ENCODE data around the gene NUP133.

The NUP133 gene

DNA sequence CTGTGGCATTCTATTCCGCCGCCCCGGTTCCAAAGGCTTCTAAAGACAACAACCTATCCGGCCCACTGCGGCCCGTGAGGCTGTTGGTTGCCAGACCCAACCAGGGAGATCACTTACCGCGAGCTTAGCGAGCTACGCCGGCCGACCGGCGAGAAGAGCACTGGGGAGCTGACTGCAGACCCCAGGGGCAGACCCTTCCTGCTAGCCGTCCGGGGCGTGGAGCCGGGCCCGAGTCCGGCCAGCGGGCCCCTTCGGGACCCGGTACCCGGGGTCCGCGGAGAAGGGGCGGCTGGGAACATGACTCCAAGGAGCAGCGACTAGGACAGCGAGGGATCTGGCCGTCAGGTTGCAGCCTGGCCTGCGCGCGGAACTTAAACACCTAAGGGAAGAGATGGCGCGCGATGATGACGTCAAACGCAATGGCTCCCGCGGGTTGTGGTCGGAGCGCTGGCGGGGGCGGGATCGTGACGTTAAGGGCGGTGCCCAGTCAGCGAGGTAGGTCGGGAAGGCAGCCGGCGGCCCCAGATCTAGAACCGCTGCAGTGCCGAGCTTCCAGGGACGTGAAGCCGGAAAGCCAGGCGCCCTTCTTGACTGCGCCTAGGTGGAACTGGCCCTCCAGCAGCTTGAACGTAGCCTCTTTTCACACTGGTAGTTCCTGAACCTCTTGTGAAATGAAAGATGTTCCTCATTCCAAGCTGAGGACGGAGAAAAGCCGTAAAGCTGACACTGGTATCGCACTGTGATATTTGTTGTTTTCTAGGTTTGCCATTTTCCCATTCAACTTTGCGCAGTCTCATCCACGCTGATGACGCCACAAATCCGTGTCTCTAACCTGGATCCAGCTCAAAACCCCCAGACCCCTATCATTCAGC lies at the start of gene NUP133:
Gene NUP133, minus strand, starts transcription at position 391 of the 872 bp plus-strand sequence. Its CDS starts 92 bp downstream, at position 299.
- H3K27ac ChIP-seq (ENCODE audit: low read length) = peak within 1 kb of the TSS; percentile 96
- peak within 1 kb of the TSS; percentile 73 to 95 for H3K4me3 ChIP-seq (ENCODE audit: low read length in 2 of 2)
- H3K9ac ChIP-seq (ENCODE audit: low read length in 2 of 2) = peak within 1 kb of the TSS; percentile 97 to 98
- H3K36me3 ChIP-seq (ENCODE audit: control insufficient read depth in 2 of 2, insufficient read depth in 2 of 2, low read length in 2 of 2) = peaks cover 2 to 5% of the 10 kb centered on the region in 2 donors
- H3K9me3 ChIP-seq (ENCODE audit: control insufficient read depth in 2 of 2, low read length in 2 of 2) = no peaks in the 10 kb centered on the region
- no peaks in the 10 kb centered on the region for H3K27me3 ChIP-seq (ENCODE audit: control insufficient read depth in 1 of 2, insufficient read depth in 2 of 2, low read length in 2 of 2)
- H3K4me1 ChIP-seq (ENCODE audit: control insufficient read depth, insufficient read depth, low read length) = peaks cover 11% of the 10 kb centered on the region

DNA sequence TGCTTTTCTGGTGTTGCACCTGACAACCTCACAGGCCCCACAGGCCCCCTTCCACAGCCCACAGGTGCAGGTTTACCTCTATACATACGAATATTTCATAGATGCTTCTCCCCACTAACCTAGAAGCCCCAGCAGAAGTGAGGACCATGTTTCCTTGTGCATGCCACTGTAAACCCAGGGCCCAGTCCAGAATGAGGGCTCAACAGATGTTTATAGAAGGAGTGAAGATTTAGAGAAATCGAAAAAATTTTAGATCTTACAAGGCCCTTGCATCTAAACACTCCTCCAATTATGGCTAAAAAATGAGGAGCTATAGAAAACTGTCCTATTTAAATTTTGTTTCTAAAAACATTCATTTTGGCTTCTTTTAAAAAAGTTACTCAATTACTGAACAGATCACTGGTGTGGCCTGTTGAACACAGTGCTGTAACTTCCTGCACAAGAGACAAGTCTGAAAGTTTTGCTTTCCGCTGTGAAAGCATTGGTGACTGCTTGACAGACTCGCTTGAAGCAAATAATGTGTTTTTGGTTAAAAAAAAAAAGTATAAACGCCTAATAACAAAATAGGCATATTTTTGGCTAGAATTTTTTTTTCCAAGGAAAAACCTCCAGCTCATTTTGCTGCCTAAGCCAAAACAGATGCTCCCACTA lies 49.2 kb upstream of the NUP133 start:
- Histone ChIP-seq H3K9me3 (ENCODE audit: control insufficient read depth in 2 of 2, low read length in 2 of 2) (no peaks in the 10 kb centered on the region), H3K4me1 (ENCODE audit: control insufficient read depth, insufficient read depth, low read length) (peaks cover 31% of the 10 kb centered on the region), H3K4me3 (ENCODE audit: low read length in 2 of 2) (peak overlapping the region; percentile 76 to 85), H3K9ac (ENCODE audit: low read length in 2 of 2) (peak overlapping the region; percentile 65 to 84), H3K36me3 (ENCODE audit: control insufficient read depth in 2 of 2, insufficient read depth in 2 of 2, low read length in 2 of 2) (no peaks in the 10 kb centered on the region), H3K27me3 (ENCODE audit: control insufficient read depth in 1 of 2, insufficient read depth in 2 of 2, low read length in 2 of 2) (no peaks in the 10 kb centered on the region), H3K27ac (ENCODE audit: low read length) (no peak overlapping the region)

DNA sequence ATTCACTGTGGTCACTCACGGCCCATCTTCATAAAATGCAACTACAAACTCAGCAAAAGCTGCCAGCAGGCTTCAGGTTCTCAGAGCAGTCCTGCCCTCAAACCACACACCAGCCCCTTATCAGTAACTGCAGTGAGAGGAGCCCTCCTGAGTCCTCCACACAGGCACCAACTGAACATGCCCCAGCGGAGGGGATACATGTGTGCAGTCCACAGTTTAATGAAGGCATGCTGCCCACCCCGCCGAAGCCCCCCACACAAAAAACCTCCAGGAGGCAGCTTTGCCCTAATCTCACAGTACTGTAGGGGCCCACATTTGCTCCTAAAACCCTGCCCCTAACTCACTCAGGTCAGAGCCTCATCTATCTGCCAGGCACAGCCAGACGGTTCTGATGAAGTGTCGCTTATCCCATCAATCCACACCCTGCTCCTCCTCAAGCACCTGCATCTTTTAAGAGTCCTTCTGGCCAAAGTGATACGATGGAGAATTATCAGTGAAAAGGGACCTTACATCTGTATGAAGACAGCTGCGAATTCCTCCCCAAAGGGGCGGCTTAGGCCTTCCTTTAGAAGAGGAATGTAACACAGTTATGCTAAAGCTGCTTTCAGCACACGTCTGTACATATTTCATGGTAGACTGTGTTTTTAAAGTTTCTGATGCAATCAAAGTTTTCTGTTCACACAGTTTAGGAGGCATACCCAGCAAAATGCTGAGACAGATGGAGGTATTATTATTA lies 46.9 kb upstream of the NUP133 start:
- peak overlapping the region in 1 of 2 donors; percentile 5 for H3K9ac ChIP-seq (ENCODE audit: low read length in 2 of 2)
- no peak overlapping the region for H3K4me3 ChIP-seq (ENCODE audit: low read length in 2 of 2)
- H3K4me1 ChIP-seq (ENCODE audit: control insufficient read depth, insufficient read depth, low read length) = peaks cover 31% of the 10 kb centered on the region

DNA sequence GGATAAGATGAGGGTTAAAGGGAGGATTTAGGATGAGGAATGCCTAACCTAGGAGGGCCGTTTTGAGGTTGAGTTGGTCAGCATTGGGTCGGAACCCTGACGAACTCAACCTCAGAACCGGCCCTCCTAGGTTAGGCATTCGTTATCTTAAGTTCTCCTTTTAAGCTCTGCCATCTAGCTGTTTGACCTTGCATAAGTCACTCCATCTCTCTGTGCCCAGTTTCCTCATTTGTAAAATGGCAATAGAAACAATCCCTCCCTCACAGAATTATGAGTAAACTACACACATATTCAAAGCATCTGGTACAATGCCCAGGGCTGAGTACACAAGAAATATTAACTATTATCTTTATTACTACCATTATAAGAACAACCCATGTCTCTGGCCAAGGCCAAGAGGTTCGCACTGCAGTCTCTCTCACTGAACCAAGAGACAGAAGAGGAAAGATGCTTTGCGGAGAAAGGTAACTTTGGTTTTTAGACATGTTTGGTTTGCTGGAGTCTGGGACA lies 45.5 kb upstream of the NUP133 start:
- Histone ChIP-seq H3K9me3 (ENCODE audit: control insufficient read depth in 2 of 2, low read length in 2 of 2) (no peaks in the 10 kb centered on the region), H3K4me1 (ENCODE audit: control insufficient read depth, insufficient read depth, low read length) (peaks cover 27% of the 10 kb centered on the region), H3K9ac (ENCODE audit: low read length in 2 of 2) (peak overlapping the region in 1 of 2 donors; percentile 29), H3K36me3 (ENCODE audit: control insufficient read depth in 2 of 2, insufficient read depth in 2 of 2, low read length in 2 of 2) (peaks cover 2 to 3% of the 10 kb centered on the region in 2 donors), H3K27ac (ENCODE audit: low read length) (no peak overlapping the region), H3K4me3 (ENCODE audit: low read length in 2 of 2) (no peak overlapping the region), H3K27me3 (ENCODE audit: control insufficient read depth in 1 of 2, insufficient read depth in 2 of 2, low read length in 2 of 2) (no peaks in the 10 kb centered on the region)

More for the DNA sequence above, 46.9 kb upstream of the NUP133 start:
- Histone ChIP-seq H3K27ac (ENCODE audit: low read length) (no peak overlapping the region), H3K36me3 (ENCODE audit: control insufficient read depth in 2 of 2, insufficient read depth in 2 of 2, low read length in 2 of 2) (no peaks in the 10 kb centered on the region), H3K9me3 (ENCODE audit: control insufficient read depth in 2 of 2, low read length in 2 of 2) (no peaks in the 10 kb centered on the region), H3K27me3 (ENCODE audit: control insufficient read depth in 1 of 2, insufficient read depth in 2 of 2, low read length in 2 of 2) (no peaks in the 10 kb centered on the region)

DNA sequence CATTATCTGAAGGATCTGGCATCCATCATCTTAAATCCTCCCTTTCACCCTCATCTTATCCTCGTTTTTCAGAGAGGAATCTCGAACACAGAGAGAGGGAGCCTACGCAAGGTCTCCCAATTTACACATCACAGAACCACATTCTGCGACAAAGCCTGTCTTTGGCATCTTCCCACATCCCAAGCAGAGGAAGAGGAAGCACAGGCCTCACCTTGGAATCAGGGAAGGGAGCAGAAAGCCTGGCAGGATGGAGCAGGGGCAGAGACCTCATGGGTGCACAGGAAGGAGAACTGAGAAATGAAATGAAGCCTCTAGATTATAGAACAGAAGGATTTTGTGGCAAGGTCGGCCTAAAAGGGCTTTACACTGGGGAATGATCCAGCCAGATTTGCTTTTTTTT lies 44.6 kb upstream of the NUP133 start:
- H3K36me3 ChIP-seq (ENCODE audit: control insufficient read depth in 2 of 2, insufficient read depth in 2 of 2, low read length in 2 of 2) = peaks cover 5% of the 10 kb centered on the region in 2 donors
- H3K27ac ChIP-seq (ENCODE audit: low read length) = peak overlapping the region; percentile 18
- H3K9ac ChIP-seq (ENCODE audit: low read length in 2 of 2) = no peak overlapping the region
- H3K4me1 ChIP-seq (ENCODE audit: control insufficient read depth, insufficient read depth, low read length) = peaks cover 27% of the 10 kb centered on the region
- H3K27me3 ChIP-seq (ENCODE audit: control insufficient read depth in 1 of 2, insufficient read depth in 2 of 2, low read length in 2 of 2) = no peaks in the 10 kb centered on the region
- no peaks in the 10 kb centered on the region for H3K9me3 ChIP-seq (ENCODE audit: control insufficient read depth in 2 of 2, low read length in 2 of 2)
- no peak overlapping the region for H3K4me3 ChIP-seq (ENCODE audit: low read length in 2 of 2)

DNA sequence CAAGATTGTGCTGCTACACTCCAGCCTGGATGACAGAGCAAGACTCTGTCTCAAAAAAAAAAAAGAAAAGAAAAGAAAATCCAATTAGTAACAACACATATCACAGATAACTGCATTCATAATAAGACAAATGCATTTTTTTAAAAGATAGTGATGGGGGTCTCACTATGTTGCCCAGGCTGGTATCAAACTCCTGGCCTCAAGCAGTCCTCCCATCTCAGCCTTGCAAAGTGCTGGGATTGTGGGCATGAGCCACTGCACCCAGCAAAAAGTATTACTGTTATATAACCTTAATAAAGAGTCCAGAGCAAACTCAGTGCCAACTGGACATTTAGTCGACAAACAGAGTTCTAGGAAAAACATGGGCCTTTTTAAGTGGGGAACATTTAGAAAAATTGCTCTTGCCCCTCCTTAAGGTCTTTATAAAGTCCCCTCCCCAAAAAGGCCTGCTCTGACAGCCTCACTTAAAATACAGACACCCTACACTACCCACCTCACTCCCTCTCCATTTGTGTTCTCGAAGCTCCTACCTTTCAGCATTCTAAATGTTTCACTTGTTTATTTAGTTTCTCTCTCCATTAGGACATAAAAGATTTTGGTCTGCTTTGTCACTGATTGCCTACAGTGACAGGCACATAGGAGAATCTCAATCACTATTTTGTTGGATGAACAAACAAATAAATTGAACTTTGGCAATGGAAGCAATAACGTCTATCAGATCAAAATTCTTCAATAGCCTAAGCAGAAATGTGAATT lies 42.8 kb upstream of the NUP133 start:
- H3K27ac ChIP-seq (ENCODE audit: low read length) = peak overlapping the region; percentile 19
- H3K4me1 ChIP-seq (ENCODE audit: control insufficient read depth, insufficient read depth, low read length) = peaks cover 16% of the 10 kb centered on the region
- H3K4me3 ChIP-seq (ENCODE audit: low read length in 2 of 2) = no peak overlapping the region
- H3K36me3 ChIP-seq (ENCODE audit: control insufficient read depth in 2 of 2, insufficient read depth in 2 of 2, low read length in 2 of 2) = peaks cover 11 to 13% of the 10 kb centered on the region in 2 donors
- no peaks in the 10 kb centered on the region for H3K9me3 ChIP-seq (ENCODE audit: control insufficient read depth in 2 of 2, low read length in 2 of 2)
- no peaks in the 10 kb centered on the region for H3K27me3 ChIP-seq (ENCODE audit: control insufficient read depth in 1 of 2, insufficient read depth in 2 of 2, low read length in 2 of 2)
- no peak overlapping the region for H3K9ac ChIP-seq (ENCODE audit: low read length in 2 of 2)

DNA sequence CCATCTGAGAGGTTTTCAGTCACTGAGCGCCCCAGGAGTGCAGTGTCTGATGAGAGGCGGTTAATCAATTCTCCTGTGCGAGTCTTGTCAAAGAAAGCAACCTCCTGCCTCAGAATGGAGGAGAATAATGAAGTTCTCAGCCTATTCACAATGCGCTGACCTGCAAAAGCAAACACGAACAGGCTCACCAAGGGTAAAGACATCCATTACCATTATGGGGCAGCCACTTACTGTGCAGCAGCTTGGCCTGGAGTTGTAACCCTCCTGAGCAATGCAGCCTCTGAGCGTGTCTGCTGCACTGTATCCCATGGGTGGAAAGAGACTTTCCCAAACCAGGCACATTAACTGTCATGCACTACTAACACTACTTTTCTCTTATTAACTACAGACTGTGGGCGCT lies 39.4 kb upstream of the NUP133 start:
- no peaks in the 10 kb centered on the region for H3K4me1 ChIP-seq (ENCODE audit: control insufficient read depth, insufficient read depth, low read length)
- H3K9me3 ChIP-seq (ENCODE audit: control insufficient read depth in 2 of 2, low read length in 2 of 2) = no peaks in the 10 kb centered on the region
- no peak overlapping the region for H3K4me3 ChIP-seq (ENCODE audit: low read length in 2 of 2)
- H3K27me3 ChIP-seq (ENCODE audit: control insufficient read depth in 1 of 2, insufficient read depth in 2 of 2, low read length in 2 of 2) = no peaks in the 10 kb centered on the region
- peaks cover 28 to 29% of the 10 kb centered on the region in 2 donors for H3K36me3 ChIP-seq (ENCODE audit: control insufficient read depth in 2 of 2, insufficient read depth in 2 of 2, low read length in 2 of 2)
- H3K27ac ChIP-seq (ENCODE audit: low read length) = no peak overlapping the region
- no peak overlapping the region for H3K9ac ChIP-seq (ENCODE audit: low read length in 2 of 2)

DNA sequence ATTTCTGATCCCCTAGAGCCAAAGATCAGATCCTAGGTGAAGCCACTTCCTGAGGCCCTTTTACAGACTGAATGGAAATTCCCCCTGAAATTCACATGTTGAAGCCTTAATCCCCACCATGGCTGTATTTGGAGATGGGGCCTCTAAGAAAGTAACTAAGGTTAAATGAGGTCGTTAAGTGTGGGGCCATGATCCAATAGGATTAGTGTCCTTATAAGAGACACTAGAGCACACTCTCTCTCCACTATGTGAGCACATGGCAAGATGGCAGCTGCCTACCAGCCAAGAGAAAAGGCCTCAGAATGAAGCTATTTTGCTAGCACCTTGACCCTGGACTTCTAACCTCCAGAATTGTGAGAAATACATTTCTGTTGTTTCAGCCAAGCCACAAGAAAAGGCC lies 36.4 kb upstream of the NUP133 start:
- peaks cover 40 to 46% of the 10 kb centered on the region in 2 donors for H3K36me3 ChIP-seq (ENCODE audit: control insufficient read depth in 2 of 2, insufficient read depth in 2 of 2, low read length in 2 of 2)
- H3K27ac ChIP-seq (ENCODE audit: low read length) = no peak overlapping the region
- no peaks in the 10 kb centered on the region for H3K4me1 ChIP-seq (ENCODE audit: control insufficient read depth, insufficient read depth, low read length)
- H3K9ac ChIP-seq (ENCODE audit: low read length in 2 of 2) = no peak overlapping the region
- no peaks in the 10 kb centered on the region for H3K27me3 ChIP-seq (ENCODE audit: control insufficient read depth in 1 of 2, insufficient read depth in 2 of 2, low read length in 2 of 2)
- no peak overlapping the region for H3K4me3 ChIP-seq (ENCODE audit: low read length in 2 of 2)
- H3K9me3 ChIP-seq (ENCODE audit: control insufficient read depth in 2 of 2, low read length in 2 of 2) = no peaks in the 10 kb centered on the region

DNA sequence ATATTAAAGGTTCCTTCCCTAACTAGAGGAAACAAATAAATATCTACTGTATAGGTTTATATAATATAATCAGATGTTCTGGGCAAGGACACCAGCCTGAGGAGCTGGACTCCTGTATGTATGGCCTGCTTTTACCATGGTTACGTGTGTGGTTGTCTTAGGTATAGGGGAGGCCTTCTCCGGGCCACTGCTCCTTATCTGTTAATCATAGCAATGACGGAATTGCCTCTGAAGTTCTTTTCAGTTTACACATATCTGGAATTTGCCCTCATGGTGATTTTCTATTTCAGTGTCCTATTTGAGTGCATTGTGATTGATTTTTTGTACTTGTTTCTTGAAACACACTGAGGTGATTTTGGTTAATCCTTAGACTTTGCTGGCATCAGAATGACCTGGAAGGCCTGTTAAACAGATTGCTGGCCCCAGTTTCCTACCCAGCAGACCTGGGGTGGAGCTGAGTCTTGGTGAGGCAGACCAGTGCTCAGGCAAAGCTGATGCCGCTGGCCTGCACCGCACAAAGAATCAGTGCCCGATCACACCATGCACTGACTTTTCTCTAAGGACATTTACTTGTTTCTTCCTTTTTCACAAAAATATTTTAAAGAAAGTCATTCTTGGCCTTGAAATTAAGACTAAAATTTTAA lies 31.8 kb upstream of the NUP133 start:
- peaks cover 44 to 54% of the 10 kb centered on the region in 2 donors for H3K36me3 ChIP-seq (ENCODE audit: control insufficient read depth in 2 of 2, insufficient read depth in 2 of 2, low read length in 2 of 2)
- no peak overlapping the region for H3K9ac ChIP-seq (ENCODE audit: low read length in 2 of 2)
- H3K27me3 ChIP-seq (ENCODE audit: control insufficient read depth in 1 of 2, insufficient read depth in 2 of 2, low read length in 2 of 2) = no peaks in the 10 kb centered on the region
- H3K27ac ChIP-seq (ENCODE audit: low read length) = no peak overlapping the region
- no peaks in the 10 kb centered on the region for H3K4me1 ChIP-seq (ENCODE audit: control insufficient read depth, insufficient read depth, low read length)
- H3K4me3 ChIP-seq (ENCODE audit: low read length in 2 of 2) = no peak overlapping the region
- H3K9me3 ChIP-seq (ENCODE audit: control insufficient read depth in 2 of 2, low read length in 2 of 2) = no peaks in the 10 kb centered on the region
